HL-60 (cell line): Measurements from ENCODE around the gene POU2AF1.

ENCODE experiments used
- CTCF ChIP-seq: IDR thresholded peaks from one replicate; pipeline ENCODE4 v1.5.1; 2011; ENCODE audit warnings: low read length, control low read depth, inconsistent platforms; ENCODE audit not compliant: insufficient read depth
- GABPA ChIP-seq: IDR thresholded peaks from 2 replicates; pipeline ENCODE4 v1.6.1; 2012; ENCODE audit warnings: low read depth
- POLR2AphosphoS5 ChIP-seq: IDR thresholded peaks from 2 replicates; pipeline ENCODE4 v1.6.1; 2012; ENCODE audit warnings: low read depth
- REST ChIP-seq: IDR thresholded peaks from 2 replicates; pipeline ENCODE4 v1.6.1; 2012; ENCODE audit warnings: low read depth; ENCODE audit not compliant: insufficient replicate concordance

GRCh38 chr11:111336062-111336461 lies 43.0 kb downstream of the POU2AF1 start:
- TF ChIP-seq CTCF (no peak), GABPA (no peak), POLR2AphosphoS5 (no peak), REST (no peak)
